Germinal center (tissue), 1 donor: Measurements from ENCODE around the gene HDLBP.

Source experiments
- DNase-seq: peaks from one replicate; pipeline ENCODE4 v3.0.0; 2012; ENCODE audit warnings: mixed read lengths, low spot score

The HDLBP gene

GRCh38 chr2:241275910-241276309 is 39.6 kb downstream of the HDLBP start:
- DNase-seq = no peak

DNA sequence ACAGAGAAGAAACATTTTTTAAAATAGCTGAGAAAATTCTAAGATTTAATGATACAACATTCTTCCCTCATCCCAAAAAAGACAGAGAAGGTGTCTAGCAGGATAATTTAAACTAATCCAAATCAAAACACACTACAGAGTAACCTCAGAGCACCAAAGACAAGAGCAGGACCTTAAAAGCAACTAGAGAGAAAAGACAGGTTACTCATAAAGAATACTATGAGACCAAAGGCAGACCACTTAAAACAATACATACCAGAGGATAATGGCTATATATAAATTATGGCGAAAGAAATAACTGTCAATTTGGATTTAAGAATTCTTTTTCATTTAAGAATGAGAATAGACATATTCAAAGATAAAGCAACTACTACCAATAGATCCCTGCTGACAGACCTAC is 40.0 kb downstream of the HDLBP start:
- DNase-seq = no peak

GRCh38 chr2:241274127-241274526 is 41.3 kb downstream of the HDLBP start:
- no peak for DNase-seq

GRCh38 chr2:241273210-241274020 is 42.1 kb downstream of the HDLBP start:
- no peak for DNase-seq

GRCh38 chr2:241272303-241273209 is 42.9 kb downstream of the HDLBP start:
- peak; percentile 55 for DNase-seq

DNA sequence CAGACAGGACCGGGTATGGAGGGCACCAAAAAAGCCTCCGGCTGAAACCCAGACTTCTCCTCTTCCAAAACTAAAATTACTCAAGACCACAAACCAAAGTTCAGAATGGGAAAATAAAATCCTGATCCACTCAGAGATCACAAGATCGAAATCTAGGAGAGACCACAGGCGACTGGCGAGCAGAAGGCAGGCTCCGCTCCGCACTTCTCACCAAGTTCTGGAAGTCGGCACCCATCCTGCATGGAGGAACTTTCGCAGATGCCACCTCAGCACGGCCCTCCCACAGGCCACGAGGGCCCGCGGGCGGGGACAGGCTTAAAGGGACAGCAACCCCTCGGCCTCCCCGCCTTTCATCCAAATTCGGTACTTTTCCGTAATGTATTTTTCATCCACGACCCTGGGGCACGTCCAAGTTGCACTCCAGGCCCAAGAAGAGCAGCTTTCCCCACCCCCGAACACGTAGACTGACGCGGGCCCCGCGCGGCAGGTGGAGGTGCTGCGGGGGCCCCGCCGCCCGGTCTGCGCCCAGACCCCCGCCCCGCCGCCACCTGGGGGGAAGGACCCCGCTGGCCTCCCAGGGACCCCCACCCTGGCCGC is 43.7 kb downstream of the HDLBP start:
- DNase-seq = peak; percentile 49

- DNase-seq = no peak
Observed at GRCh38 chr2:241270531-241270930, 44.9 kb downstream of the HDLBP start.

DNA sequence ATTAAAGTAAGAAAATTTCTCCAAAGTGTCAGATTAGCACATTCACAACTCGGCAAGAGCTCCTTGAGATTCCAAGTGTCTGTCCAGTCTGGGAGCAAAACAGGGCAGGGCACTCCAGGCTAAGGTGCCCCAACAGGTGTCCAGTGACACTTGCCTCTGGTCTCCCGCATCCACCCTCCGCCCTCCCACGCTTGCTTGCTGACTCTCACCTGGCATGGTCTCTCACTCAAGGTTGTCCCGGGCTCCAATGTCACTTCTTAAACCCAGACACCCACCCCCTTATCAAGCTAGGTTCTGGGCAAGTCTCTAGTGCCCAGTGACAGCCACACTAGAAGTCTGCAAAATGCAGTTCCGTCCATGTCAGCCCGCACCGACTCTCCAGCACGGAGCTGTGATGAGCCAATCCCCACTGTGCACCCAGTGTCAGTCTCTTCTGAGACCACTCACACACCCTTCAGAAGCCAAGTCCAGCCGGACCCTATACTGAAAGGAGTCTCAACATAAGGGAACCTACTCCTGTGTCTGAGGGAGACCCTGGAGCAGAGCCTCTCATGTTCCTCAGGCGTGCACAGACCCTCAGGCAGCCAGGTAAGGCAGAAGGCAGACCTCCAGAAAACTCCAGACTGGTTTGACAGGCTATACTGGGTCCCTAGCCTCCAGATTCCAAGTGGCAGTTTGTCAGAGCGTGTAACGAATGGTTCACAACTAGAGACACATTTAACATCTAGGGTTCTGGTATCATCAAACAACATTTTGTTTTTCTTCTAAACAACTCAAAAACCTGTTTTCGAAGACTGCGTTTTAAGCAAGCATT is 45.6 kb downstream of the HDLBP start:
- DNase-seq = no peak

DNA sequence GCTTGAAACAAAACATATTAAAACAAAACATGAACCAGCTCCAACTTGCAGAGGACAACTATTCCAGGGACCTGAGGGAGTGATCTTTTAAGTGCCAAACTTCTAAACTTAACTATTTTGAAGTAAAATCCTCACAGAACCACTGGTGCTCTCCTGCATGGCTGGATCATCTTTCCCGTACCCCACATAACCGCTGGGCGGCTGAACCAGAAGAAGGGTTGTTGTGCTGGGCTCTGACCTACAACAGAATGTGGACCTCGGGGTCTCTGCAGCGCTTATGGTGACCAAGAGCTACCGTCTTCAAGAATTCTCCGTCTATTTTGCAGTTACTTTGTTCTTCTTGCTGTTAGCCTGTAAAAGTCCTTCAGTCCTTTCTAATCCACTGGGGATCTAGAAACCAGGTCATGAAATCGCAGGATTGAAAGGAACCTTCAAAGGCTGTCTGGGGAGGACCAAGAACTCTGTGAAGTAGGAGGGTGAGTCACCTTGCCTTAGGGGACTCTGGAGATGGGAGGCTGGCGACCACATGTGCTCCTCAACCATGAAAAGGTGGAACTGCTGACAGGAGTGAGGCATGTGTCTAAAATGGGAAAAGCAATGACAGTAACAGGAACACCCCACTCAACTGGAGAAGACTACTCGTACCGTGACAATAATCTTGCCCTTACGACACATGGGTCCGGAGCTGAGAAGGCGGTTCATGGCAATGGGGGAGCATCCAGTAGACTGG is 46.6 kb downstream of the HDLBP start:
- DNase-seq = no peak

- DNase-seq = no peak
Observed at GRCh38 chr2:241268306-241268705, 47.2 kb downstream of the HDLBP start.

DNA sequence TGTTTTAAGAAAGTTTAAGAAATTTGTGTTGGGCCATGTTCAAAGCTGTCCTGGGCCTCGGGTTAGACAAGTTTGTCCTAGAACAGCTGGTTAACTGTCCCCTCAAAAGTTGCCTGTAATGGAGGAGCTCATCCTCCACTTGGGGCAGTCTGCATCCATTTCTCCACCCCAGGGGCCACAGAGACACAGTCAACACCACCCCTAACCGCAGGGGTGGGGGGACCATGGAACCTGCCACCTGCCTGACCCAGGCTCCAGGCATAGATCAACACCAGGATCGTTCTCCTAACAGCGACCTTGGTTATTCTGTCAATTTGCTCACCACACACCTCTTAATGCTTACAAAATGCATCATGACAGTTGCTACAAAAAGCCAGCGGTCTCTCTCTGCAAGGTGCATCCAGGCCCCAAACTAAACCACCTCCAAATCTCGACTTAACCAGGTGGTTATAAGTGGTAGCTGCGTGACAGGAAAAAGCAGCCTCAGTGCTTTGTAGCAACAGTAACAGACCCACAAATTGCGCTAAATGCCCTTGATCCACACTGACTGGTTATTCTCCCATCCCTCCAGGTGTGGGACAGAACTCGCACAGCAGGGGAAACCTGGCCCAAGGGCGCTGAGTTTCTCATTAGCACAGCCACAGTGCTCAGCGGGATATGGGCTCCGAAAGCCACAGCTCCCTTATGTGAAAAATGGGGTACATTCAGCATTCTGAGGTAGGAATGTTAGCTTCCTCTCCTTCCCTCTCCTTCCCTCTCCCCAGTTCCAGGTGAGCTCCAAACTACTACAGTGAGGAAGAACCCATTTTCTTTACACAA is 48.0 kb downstream of the HDLBP start:
- DNase-seq = no peak

- no peak for DNase-seq
Observed at GRCh38 chr2:241265506-241265905, 50.0 kb downstream of the HDLBP start.

- DNase-seq = no peak
Observed at GRCh38 chr2:241263061-241263460, 52.4 kb downstream of the HDLBP start.

DNA sequence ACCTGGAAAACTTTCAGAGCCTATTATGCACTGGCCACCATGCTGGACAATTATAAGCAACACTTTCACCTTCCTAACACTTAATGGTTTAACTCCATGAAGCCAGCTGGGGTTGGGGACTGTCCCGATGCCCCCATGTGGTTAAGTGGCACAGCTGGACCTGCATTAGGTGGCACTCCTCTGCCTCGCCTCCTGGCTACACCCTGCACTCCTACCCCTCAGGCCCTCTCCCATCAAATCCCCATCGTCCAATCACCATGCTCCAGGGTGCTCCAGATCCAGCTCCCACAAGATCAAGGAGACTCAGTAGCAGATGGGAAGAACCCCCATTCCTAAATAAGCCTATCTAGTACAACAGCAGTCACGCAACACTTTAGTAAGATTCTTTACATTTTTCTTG is 53.8 kb downstream of the HDLBP start:
- DNase-seq = no peak

DNA sequence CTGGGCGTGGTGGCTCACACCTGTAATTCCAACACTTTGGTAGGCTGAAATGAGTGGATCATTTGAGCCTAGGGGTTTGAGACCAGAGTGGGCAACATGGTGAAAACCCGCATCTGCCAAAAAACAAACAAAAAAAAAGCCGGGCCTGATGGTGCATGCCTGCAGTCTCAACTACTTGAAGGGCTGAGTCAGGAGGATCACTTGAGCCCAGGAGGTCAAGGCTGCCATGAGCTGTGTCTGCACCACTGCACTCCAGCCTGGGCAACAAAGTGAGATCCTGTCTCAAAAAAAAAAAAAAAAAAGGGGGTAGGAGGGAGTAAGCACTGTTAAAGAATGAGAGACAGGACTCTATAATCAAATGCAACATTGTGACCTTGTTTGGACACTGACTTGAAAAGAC is 54.6 kb downstream of the HDLBP start:
- DNase-seq = no peak

DNA sequence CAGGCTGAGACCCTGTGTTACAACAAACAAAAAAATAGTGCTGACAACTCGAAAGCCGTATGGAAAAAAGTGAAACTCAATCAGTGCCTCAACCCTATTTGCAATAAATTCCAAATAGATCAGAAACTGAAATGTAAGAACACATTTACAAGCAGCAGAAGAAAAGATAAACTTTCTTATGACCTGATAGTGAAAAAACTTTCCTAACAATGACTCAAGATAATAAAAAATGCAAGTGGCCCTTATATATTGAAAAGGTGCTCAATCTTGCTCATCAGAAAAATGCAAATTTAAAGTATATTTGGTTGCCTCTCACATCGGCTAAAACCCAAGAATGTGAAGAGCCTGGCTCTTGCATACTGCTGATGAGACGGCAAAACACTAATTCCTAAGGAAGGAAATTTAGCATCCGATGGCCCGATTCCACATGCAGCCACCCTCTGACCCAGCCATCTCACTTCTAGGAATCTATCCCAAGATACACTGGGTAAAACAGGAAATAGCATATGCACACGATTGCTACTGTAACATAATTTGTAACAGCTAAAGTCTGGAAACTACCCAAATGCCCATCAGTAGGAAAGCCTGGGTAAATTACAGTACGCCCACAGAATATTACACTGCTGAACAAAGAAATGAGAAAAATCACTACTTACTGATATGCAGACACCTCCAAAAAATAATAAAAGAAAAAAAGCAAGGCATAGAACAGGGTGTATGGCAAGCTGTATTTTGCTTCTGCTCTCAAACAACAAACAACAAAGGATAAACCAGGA is 56.8 kb downstream of the HDLBP start:
- DNase-seq = no peak

DNA sequence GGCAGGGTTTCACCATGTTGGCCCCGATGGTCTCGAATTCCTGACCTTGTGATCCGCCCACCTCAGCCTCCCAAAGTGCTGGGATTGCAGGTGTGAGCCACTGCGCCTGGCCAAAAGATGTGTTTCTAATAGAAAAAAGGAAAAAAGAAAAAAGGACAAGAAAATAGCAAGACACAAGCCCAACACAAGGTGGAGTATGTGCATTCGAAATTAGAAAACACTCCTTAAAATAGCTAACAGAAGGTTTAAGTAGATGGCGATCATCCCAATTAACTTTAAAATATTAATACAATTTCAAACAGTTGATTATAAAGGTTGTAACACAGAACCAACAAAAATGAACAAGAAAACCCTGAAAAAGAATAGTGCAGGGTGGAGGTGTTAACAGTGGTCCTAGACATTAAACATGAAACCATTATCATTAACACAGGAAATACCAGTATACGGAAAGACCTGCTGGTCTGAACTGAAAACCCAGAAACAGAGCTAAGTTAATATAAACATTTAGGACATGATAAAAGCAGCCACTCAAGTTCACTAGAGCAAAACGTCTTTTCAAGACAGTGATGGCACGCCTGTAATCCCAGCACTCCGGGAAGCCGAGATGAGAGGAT is 57.9 kb downstream of the HDLBP start:
- DNase-seq = no peak

- no peak for DNase-seq
Observed at GRCh38 chr2:241256168-241256545, 59.3 kb downstream of the HDLBP start.

DNA sequence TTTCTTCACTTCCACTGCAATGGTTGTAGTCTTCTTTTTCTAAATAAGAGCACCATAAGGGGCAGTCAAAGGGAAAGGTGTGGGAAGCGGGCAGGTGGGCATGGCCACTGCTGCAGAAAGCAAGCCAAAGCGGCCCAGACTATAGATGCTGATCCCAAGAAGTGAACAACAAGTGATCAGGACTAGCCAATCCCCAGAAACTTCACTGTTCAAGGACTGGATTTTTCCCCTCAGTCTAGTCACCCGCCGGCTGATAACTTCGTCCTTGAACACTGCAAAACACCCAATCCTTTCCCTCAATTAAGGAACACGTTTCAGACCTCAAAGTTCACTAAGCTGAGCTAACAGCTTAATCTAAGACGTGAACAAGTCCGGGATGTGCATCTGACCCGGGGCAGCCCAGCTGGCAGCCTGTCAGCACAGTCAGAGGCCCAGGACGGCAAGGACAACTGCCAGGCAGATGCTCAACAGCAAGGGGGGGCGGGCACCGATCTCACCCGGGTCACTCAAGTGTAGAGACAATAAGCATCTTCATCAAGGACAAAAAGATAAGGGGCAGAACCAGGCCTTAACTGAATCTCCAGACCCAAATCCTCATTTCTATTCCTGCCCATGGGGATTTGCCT is 59.8 kb downstream of the HDLBP start:
- DNase-seq = no peak
